Activated CD8-positive, alpha-beta T cell treated with anti-CD3 and anti-CD28 coated beads for 36 hours (primary cell): ENCODE results near the gene STAG1. TPM values are rescaled to one million over a fixed set of nuclear protein-coding genes. Genes with fewer than 3 reads are reported as not detected.

Source experiments
- ATAC-seq: fragments of 200-7000 bp; cut with Tn5 transposase; one replicate; pipeline ENCODE4 v1.10.0; 2021; ENCODE audit warnings: mild to moderate bottlenecking, moderate library complexity
- CTCF ChIA-PET: fragments of 350-600 bp; sonication (Branson Sonifier 250); formaldehyde crosslinking; loops from one replicate; lab custom pipeline; 2021; ENCODE audit warnings: antibody characterized with exemption; lab: Charles Lee
- POLR2A ChIA-PET: fragments of 350-600 bp; sonication (Branson Sonifier 250); formaldehyde crosslinking; loops from one replicate; lab custom pipeline; 2021; ENCODE audit warnings: antibody characterized with exemption; lab: Charles Lee
- DNase-seq: peaks from one replicate; pipeline ENCODE4 v3.0.0-alpha.2; 2020
- H3K27ac Mint-ChIP-seq: one replicate; pipeline ENCODE4 v1.8.0; 2021; ENCODE audit warnings: mild to moderate bottlenecking, mixed read lengths
- H3K27me3 Mint-ChIP-seq: one replicate; pipeline ENCODE4 v1.8.0; 2021; ENCODE audit warnings: mixed read lengths
- H3K36me3 Mint-ChIP-seq: one replicate; pipeline ENCODE4 v1.8.0; 2021; ENCODE audit warnings: low read depth, mixed read lengths
- H3K4me1 Mint-ChIP-seq: one replicate; pipeline ENCODE4 v1.8.0; 2021; ENCODE audit warnings: low read depth, mixed read lengths
- H3K4me3 Mint-ChIP-seq: one replicate; pipeline ENCODE4 v1.8.0; 2021; ENCODE audit warnings: mild to moderate bottlenecking, moderate library complexity, mixed read lengths
- H3K9me3 Mint-ChIP-seq: one replicate; pipeline ENCODE4 v1.8.0; 2021; ENCODE audit warnings: mixed read lengths
- CTCF ChIP-seq: fragments of 200-600 bp; IDR thresholded peaks from one replicate; pipeline ENCODE4 v1.8.0; 2022; ENCODE audit warnings: antibody characterized with exemption, mild to moderate bottlenecking
- intact Hi-C: fragments of 100-400 bp; cut with micrococcal nuclease; formaldehyde crosslinking; loops from one replicate; pipeline ENCODE4 v1.10.0; 2022
- total RNA-seq, 2 experiments: library from RNA; stranded (reverse); gene quantifications; one replicate each; pipeline ENCODE4 v1.2.3, GENCODE V29; 2021

Gene STAG1
- total RNA-seq, 2 experiments from 2014 or later, result 32.5 to 32.8 TPM

GRCh38 chr3:136708333-136708985 lies 43.7 kb downstream of the STAG1 start:
- peaks cover 16% of the 10 kb centered on the region for H3K4me1 Mint-ChIP-seq
- POLR2A ChIA-PET, result no interaction called here
- no peak overlapping the region for H3K27ac Mint-ChIP-seq
- H3K4me3 Mint-ChIP-seq, result no peak overlapping the region
- CTCF ChIA-PET, result no interaction called here
- no peak for DNase-seq
- intact Hi-C loops, result no loop called here
- peaks cover 24% of the 10 kb centered on the region for H3K36me3 Mint-ChIP-seq
- no peak for TF ChIP-seq CTCF
- ATAC-seq, result no peak
- peaks cover 1% of the 10 kb centered on the region for H3K9me3 Mint-ChIP-seq
- H3K27me3 Mint-ChIP-seq, result no peaks in the 10 kb centered on the region

- ATAC-seq (no peak), DNase-seq (no peak)
- no peak for TF ChIP-seq CTCF
- Mint-ChIP-seq H3K36me3 (peaks cover 38% of the 10 kb centered on the region), H3K4me3 (no peak overlapping the region), H3K27ac (no peak overlapping the region), H3K4me1 (peaks cover 30% of the 10 kb centered on the region), H3K9me3 (peaks cover 6% of the 10 kb centered on the region), H3K27me3 (no peaks in the 10 kb centered on the region)
- CTCF ChIA-PET, result interaction anchor here (1.3 kb wide), 1 partner anchor 49 kb away, joined by 5 read pairs; the partner anchor contains the start of gene STAG1
- intact Hi-C loops, result no loop called here
- POLR2A ChIA-PET, result interaction anchor here (0.6 to 1.1 kb wide), 2 partner anchors 156 to 317 kb away, joined by 4 read pairs; no protein-coding TSS in a partner anchor
These were observed 48.7 kb downstream of the STAG1 start for GRCh38 chr3:136703429-136703828.

GRCh38 chr3:136699271-136699828 lies 52.8 kb downstream of the STAG1 start:
- ATAC-seq (no peak), DNase-seq (no peak)
- intact Hi-C loops, result no loop called here
- Mint-ChIP-seq H3K36me3 (peaks cover 59% of the 10 kb centered on the region), H3K4me3 (no peak overlapping the region), H3K27ac (no peak overlapping the region), H3K27me3 (no peaks in the 10 kb centered on the region), H3K4me1 (peaks cover 38% of the 10 kb centered on the region), H3K9me3 (peaks cover 22% of the 10 kb centered on the region)
- ChIA-PET CTCF (interaction anchor here (0.6 kb wide), 1 partner anchor 101 kb away, joined by 3 read pairs; no protein-coding TSS in a partner anchor), POLR2A (no interaction called here)
- TF ChIP-seq CTCF, result no peak

GRCh38 chr3:136698361-136698760 lies 53.8 kb downstream of the STAG1 start:
- no peaks in the 10 kb centered on the region for H3K27me3 Mint-ChIP-seq
- ChIA-PET POLR2A (no interaction called here), CTCF (no interaction called here)
- peaks cover 22% of the 10 kb centered on the region for H3K9me3 Mint-ChIP-seq
- no peak overlapping the region for H3K4me3 Mint-ChIP-seq
- peaks cover 63% of the 10 kb centered on the region for H3K36me3 Mint-ChIP-seq
- H3K27ac Mint-ChIP-seq, result no peak overlapping the region
- peaks cover 41% of the 10 kb centered on the region for H3K4me1 Mint-ChIP-seq
- no peak for TF ChIP-seq CTCF
- ATAC-seq (no peak), DNase-seq (no peak)
- intact Hi-C loops, result no loop called here

GRCh38 chr3:136696797-136697196 lies 55.4 kb downstream of the STAG1 start:
- no peak for ATAC-seq
- no peak for DNase-seq
- no peak for TF ChIP-seq CTCF
- Mint-ChIP-seq H3K36me3 (peaks cover 66% of the 10 kb centered on the region), H3K27me3 (no peaks in the 10 kb centered on the region), H3K27ac (no peak overlapping the region), H3K9me3 (peaks cover 29% of the 10 kb centered on the region), H3K4me1 (peaks cover 45% of the 10 kb centered on the region), H3K4me3 (no peak overlapping the region)
- ChIA-PET POLR2A (no interaction called here), CTCF (no interaction called here)
- intact Hi-C loops, result no loop called here
